HG03354 (cell line): ENCODE measurements around the gene RPL5.

Experiments used
- ATAC-seq: cut with Tn5 transposase; IDR thresholded peaks from one replicate; pipeline ENCODE4 v1.9.1; 2021; ENCODE audit warnings: mild to moderate bottlenecking; ENCODE audit not compliant: unreplicated experiment, poor library complexity, severe bottlenecking

Gene RPL5

GRCh38 chr1:92886886-92887419 lies 55.1 kb downstream of the RPL5 start:
- no peak for ATAC-seq

GRCh38 chr1:92887465-92887864 lies 55.6 kb downstream of the RPL5 start:
- ATAC-seq, result no peak
